Spleen (tissue), 11 donors: ENCODE results near the gene PDE1A. TPM values are rescaled to one million over a fixed set of nuclear protein-coding genes. Genes with fewer than 3 reads are reported as not detected.

ENCODE experiments used
- DNase-seq: peaks from one replicate; pipeline ENCODE4 v3.0.0-alpha.2; 2020
- H3K27ac ChIP-seq, 8 donors: fragments of 200-600 bp; sonication (generic) in 7 of 8; 1 replicate in 4 of 8; 2 replicates in 4 of 8; pipeline versions ENCODE4 v1.5.0 to v1.8.0; 2016 to 2021; ENCODE audit warnings: inconsistent platforms in 4 of 8, mild to moderate bottlenecking in 4 of 8, moderate library complexity in 1 of 8
- H3K27me3 ChIP-seq, 7 donors: fragments of 200-600 bp; sonication (generic) in 6 of 7; replicated peaks in 1 of 7; 1 replicate in 4 of 7; 2 replicates in 3 of 7; pipeline versions ENCODE4 v1.5.0 to v1.8.0; 2016 to 2021; ENCODE audit warnings: inconsistent platforms in 3 of 7, mild to moderate bottlenecking in 1 of 7
- H3K36me3 ChIP-seq, 6 donors: fragments of 200-600 bp; sonication (generic) in 5 of 6; 1 replicate in 4 of 6; 2 replicates in 2 of 6; pipeline versions ENCODE4 v1.5.0 to v1.8.0; 2016 to 2021; ENCODE audit warnings: inconsistent platforms in 2 of 6
- H3K4me1 ChIP-seq, 6 donors: fragments of 200-600 bp; sonication (generic) in 5 of 6; 1 replicate in 3 of 6; 2 replicates in 3 of 6; pipeline versions ENCODE4 v1.5.0 to v1.8.0; 2016 to 2021; ENCODE audit warnings: inconsistent platforms in 3 of 6
- H3K4me3 ChIP-seq, 8 donors: fragments of 200-600 bp; sonication (generic) in 7 of 8; 1 replicate in 4 of 8; 2 replicates in 4 of 8; pipeline versions ENCODE4 v1.5.0 to v1.8.0; 2016 to 2021; ENCODE audit warnings: inconsistent platforms in 4 of 8, mild to moderate bottlenecking in 4 of 8, moderate library complexity in 2 of 8
- H3K9me3 ChIP-seq, 8 donors: fragments of 200-600 bp; sonication (generic) in 7 of 8; 1 replicate in 4 of 8; 2 replicates in 4 of 8; pipeline versions ENCODE4 v1.5.0 to v1.8.0; 2016 to 2021; ENCODE audit warnings: inconsistent platforms in 4 of 8
- CTCF ChIP-seq, 11 experiments: fragments of 200-600 bp in 7 of 11; fragments of 450-650 bp in 4 of 11; sonication (generic) in 4 of 11; IDR thresholded peaks in 8 of 11; conservative IDR thresholded peaks in 3 of 11; 1 replicate in 7 of 11; 2 replicates in 4 of 11; pipeline versions ENCODE4 v1.4.0 to v1.8.0; 2016 to 2021; ENCODE audit warnings: antibody characterized with exemption in 11 of 11, inconsistent platforms in 4 of 11, mild to moderate bottlenecking in 1 of 11
- POLR2A ChIP-seq, 3 donors: fragments of 450-650 bp; IDR thresholded peaks; one replicate each; pipeline ENCODE4 v1.5.1; 2017; ENCODE audit warnings: antibody characterized with exemption in 3 of 3, mild to moderate bottlenecking in 1 of 3
- POLR2AphosphoS5 ChIP-seq, 3 donors: sonication (generic); formaldehyde crosslinking; IDR thresholded peaks; one replicate each; pipeline ENCODE4 v1.5.1; 2017; ENCODE audit warnings: antibody characterized with exemption in 3 of 3
- WGBS, 5 donors: extraction: QIAGEN DNeasy Blood & Tissue Kit in 3 of 5; methylation state at CpG; one replicate each; pipeline versions ENCODE4 v1.1.5 to v1.1.7; 2013 to 2018; 5-methylcytosine and 5-hydroxymethylcytosine counted together
- intact Hi-C: fragments of 100-400 bp; cut with DNase I; formaldehyde crosslinking; loops from one replicate; pipeline ENCODE4 v1.15.0; 2023; ENCODE audit warnings: low total_unique reads
- polyA plus RNA-seq, 3 donors: library from polyadenylated mRNA; stranded (reverse); fragments of 200-250 nt; gene quantifications; one replicate each; pipeline ENCODE4 v1.2.1, GENCODE V29; 2013
- total RNA-seq, 7 donors: library from RNA; depleted of rRNA in 3 of 7; stranded (reverse); fragments of >200 nt in 3 of 7; fragmentation: NEBNext Ultra II Directional in 4 of 7; extraction: Animal tissue kit (Norgen Biotek cat#: 25700) in 4 of 7; gene quantifications; one replicate each; pipeline versions ENCODE4 v1.1.0 to v1.2.1, GENCODE V29; 2016 to 2021
- donor health status: healthy with polysubstance abuse.
- donor health status: DM: no; HTN: no; CAD: no; lungs with moderate emphysema.
- donor health status: DM: no; HTN: no; CAD: no.
- donor health status: Bipolar disorder and iron deficiency.
- donor health status: healthy.
- donor health status: DM: no; HTN: no; CAD: no.
- donor health status: DM: yes; HTN: yes; CAD: no.

PDE1A gene
- total and polyA plus RNA-seq, 10 donors, result 1.5 to 7.8 (median 2.8) TPM

- Histone ChIP-seq H3K4me1 (no peaks in the 10 kb centered on the region), H3K27ac (no peak overlapping the region), H3K4me3 (no peak overlapping the region), H3K9me3 (no peaks in the 10 kb centered on the region), H3K36me3 (no peaks in the 10 kb centered on the region), H3K27me3 (no peaks in the 10 kb centered on the region)
- intact Hi-C loops, result no loop called here
- 80 to 84% (median 81%) methylated on average over 7 of the region's 7 CpGs for WGBS, 5 donors
- no peak for DNase-seq
- TF ChIP-seq POLR2AphosphoS5 (IDR thresholded peaks at IDR 0.05) (no peak), CTCF (IDR thresholded peaks at IDR 0.05 in 8 of 11, conservative IDR thresholded peaks at IDR 0.05 in 3 of 11) (no peak), POLR2A (IDR thresholded peaks at IDR 0.05) (no peak)
Observed at GRCh38 chr2:182144041-182144775, 282.6 kb downstream of the PDE1A start.

GRCh38 chr2:182142062-182142461 is 284.8 kb downstream of the PDE1A start:
- Histone ChIP-seq H3K36me3 (no peaks in the 10 kb centered on the region), H3K27ac (no peak overlapping the region), H3K4me3 (no peak overlapping the region), H3K27me3 (no peaks in the 10 kb centered on the region), H3K4me1 (no peaks in the 10 kb centered on the region), H3K9me3 (no peaks in the 10 kb centered on the region)
- intact Hi-C loops, result no loop called here
- 83 to 88% (median 86%) methylated on average over 6 of the region's 6 CpGs for WGBS, 5 donors
- DNase-seq, result no peak
- TF ChIP-seq CTCF (IDR thresholded peaks at IDR 0.05 in 8 of 11, conservative IDR thresholded peaks at IDR 0.05 in 3 of 11), result no peak
- no peak for TF ChIP-seq POLR2A (IDR thresholded peaks at IDR 0.05)
- TF ChIP-seq POLR2AphosphoS5 (IDR thresholded peaks at IDR 0.05), result no peak

GRCh38 chr2:182134201-182134600 is 292.6 kb downstream of the PDE1A start:
- Histone ChIP-seq H3K4me3 (no peak overlapping the region), H3K9me3 (no peaks in the 10 kb centered on the region), H3K36me3 (no peaks in the 10 kb centered on the region), H3K27me3 (no peaks in the 10 kb centered on the region), H3K27ac (no peak overlapping the region), H3K4me1 (no peaks in the 10 kb centered on the region)
- WGBS, 5 donors, result 50 to 82% (median 70%) methylated on average over 1 of the region's 1 CpG
- TF ChIP-seq CTCF (IDR thresholded peaks at IDR 0.05 in 8 of 11, conservative IDR thresholded peaks at IDR 0.05 in 3 of 11), result no peak
- TF ChIP-seq POLR2A (IDR thresholded peaks at IDR 0.05), result no peak
- no peak for TF ChIP-seq POLR2AphosphoS5 (IDR thresholded peaks at IDR 0.05)
- DNase-seq, result no peak
- intact Hi-C loops, result no loop called here

GRCh38 chr2:182133195-182133891 is 293.5 kb downstream of the PDE1A start:
- no peak for DNase-seq
- no peaks in the 10 kb centered on the region for H3K36me3 ChIP-seq
- H3K27me3 ChIP-seq, result no peaks in the 10 kb centered on the region
- no peaks in the 10 kb centered on the region for H3K9me3 ChIP-seq
- H3K4me1 ChIP-seq, result no peaks in the 10 kb centered on the region
- no peak overlapping the region for H3K4me3 ChIP-seq
- WGBS, 5 donors, result 53 to 79% (median 59%) methylated on average over 1 of the region's 1 CpG
- H3K27ac ChIP-seq, result no peak overlapping the region
- TF ChIP-seq POLR2A (IDR thresholded peaks at IDR 0.05) (no peak), POLR2AphosphoS5 (IDR thresholded peaks at IDR 0.05) (no peak), CTCF (IDR thresholded peaks at IDR 0.05 in 8 of 11, conservative IDR thresholded peaks at IDR 0.05 in 3 of 11) (no peak)
- intact Hi-C loops, result no loop called here
